GM04504 (cell line): ENCODE data around the gene GPBAR1.
"Not testable (repeated sequence)": the region's sequence is repeated elsewhere in the genome, so short reads cannot be mapped to it uniquely, and the experiment has no call there.

Experiments used
- DNase-seq: peaks from one replicate; pipeline ENCODE4 v3.0.0-alpha.2; 2012; ENCODE audit warnings: low read depth

GPBAR1 gene

GRCh38 chr2:218269900-218270720 lies 9.3 kb downstream of the GPBAR1 start, which contains the start of the genes AAMP and PNKD:
Gene AAMP, minus strand, starts transcription at chr2:218270137. Its CDS starts 51 bp downstream, at chr2:218270086.
Gene PNKD, plus strand, starts transcription at chr2:218270519. Its CDS starts 17 bp downstream, at chr2:218270536.
- peak; percentile 100 for DNase-seq

GRCh38 chr2:218270721-218271486 lies 10.1 kb downstream of the GPBAR1 start:
- no peak for DNase-seq

- no peak for DNase-seq
These were observed 10.6 kb downstream of the GPBAR1 start for GRCh38 chr2:218271487-218271797.

GRCh38 chr2:218271865-218272530 lies 11.2 kb downstream of the GPBAR1 start:
- no peak for DNase-seq

GRCh38 chr2:218272531-218273212 lies 11.9 kb downstream of the GPBAR1 start:
- DNase-seq: peak; percentile 96

GRCh38 chr2:218273214-218273907 lies 12.5 kb downstream of the GPBAR1 start:
- DNase-seq: not testable (repeated sequence)

- DNase-seq: no peak
These were observed 13.1 kb downstream of the GPBAR1 start for GRCh38 chr2:218273908-218274249.

- DNase-seq: no peak
These were observed 13.8 kb downstream of the GPBAR1 start for GRCh38 chr2:218274586-218274985.

GRCh38 chr2:218275371-218276072 lies 14.7 kb downstream of the GPBAR1 start:
- DNase-seq: no peak

- DNase-seq: no peak
These were observed 16.4 kb downstream of the GPBAR1 start for GRCh38 chr2:218276986-218277755.

GRCh38 chr2:218277921-218278320 lies 17.1 kb downstream of the GPBAR1 start:
- no peak for DNase-seq

- DNase-seq: no peak
These were observed 17.9 kb downstream of the GPBAR1 start for GRCh38 chr2:218278531-218279360.

GRCh38 chr2:218280260-218280870 lies 19.6 kb downstream of the GPBAR1 start:
- no peak for DNase-seq

GRCh38 chr2:218281449-218281848 lies 20.6 kb downstream of the GPBAR1 start:
- no peak for DNase-seq

GRCh38 chr2:218282173-218282991 lies 21.6 kb downstream of the GPBAR1 start:
- no peak for DNase-seq

- no peak for DNase-seq
These were observed 23.4 kb downstream of the GPBAR1 start for GRCh38 chr2:218284106-218284811.

- DNase-seq: no peak
These were observed 24.8 kb downstream of the GPBAR1 start for GRCh38 chr2:218285604-218286003.
